ENCODE data around the gene EFHC2.

DNA sequence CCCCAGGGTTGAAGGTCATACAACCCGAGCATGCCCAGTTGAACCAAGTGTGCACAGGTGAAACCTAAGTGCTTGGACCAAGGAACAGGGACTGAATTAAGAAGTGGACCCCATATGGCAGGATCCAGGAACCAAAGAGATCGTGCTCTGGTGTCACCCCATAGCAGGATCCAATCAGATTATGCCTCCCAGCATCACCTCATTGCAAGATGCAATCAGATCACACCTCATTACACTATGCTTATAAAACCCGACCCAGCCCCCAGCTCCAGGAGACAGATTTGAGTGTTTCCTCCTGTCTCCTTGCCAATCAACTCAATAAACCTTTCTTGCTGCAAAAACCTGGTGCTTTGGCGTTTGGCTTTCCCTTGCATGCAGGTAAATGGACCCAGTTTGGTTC lies 37.6 kb downstream of the EFHC2 start:
- TF ChIP-seq, protein P1, sequence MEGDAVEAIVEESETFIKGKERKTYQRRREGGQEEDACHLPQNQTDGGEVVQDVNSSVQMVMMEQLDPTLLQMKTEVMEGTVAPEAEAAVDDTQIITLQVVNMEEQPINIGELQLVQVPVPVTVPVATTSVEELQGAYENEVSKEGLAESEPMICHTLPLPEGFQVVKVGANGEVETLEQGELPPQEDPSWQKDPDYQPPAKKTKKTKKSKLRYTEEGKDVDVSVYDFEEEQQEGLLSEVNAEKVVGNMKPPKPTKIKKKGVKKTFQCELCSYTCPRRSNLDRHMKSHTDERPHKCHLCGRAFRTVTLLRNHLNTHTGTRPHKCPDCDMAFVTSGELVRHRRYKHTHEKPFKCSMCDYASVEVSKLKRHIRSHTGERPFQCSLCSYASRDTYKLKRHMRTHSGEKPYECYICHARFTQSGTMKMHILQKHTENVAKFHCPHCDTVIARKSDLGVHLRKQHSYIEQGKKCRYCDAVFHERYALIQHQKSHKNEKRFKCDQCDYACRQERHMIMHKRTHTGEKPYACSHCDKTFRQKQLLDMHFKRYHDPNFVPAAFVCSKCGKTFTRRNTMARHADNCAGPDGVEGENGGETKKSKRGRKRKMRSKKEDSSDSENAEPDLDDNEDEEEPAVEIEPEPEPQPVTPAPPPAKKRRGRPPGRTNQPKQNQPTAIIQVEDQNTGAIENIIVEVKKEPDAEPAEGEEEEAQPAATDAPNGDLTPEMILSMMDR (IDR thresholded peaks at IDR 0.05): no peak
- TF ChIP-seq POLR2A (IDR thresholded peaks at IDR 0.05) (no peak), POLR2AphosphoS5 (IDR thresholded peaks at IDR 0.05; ENCODE audit: insufficient read depth in 1 of 2, low read depth in 1 of 2) (no peak)

Data from vagina (tissue), 2 donors.